Measurements from ENCODE around the gene DMAC2. TPM values are rescaled to one million over a fixed set of nuclear protein-coding genes. Genes with fewer than 3 reads are reported as not detected.
A peak's percentile ranks its signal among the peaks of the same experiment; 100 is the strongest.

The DMAC2 gene
- total and polyA plus RNA-seq, 2 of the 13 experiments (the other 11 are each of a cell fraction or from before 2014, with no cell fraction given) = 39.0 to 66.0 TPM

GRCh38 chr19:41424335-41425173 lies 15.2 kb downstream of the DMAC2 start (continued):
- peak; percentile 72 for TF ChIP-seq PAXIP1 (CRISPR knock-in tag; conservative IDR thresholded peaks at IDR 0.05)
- peak; percentile 42 for TF ChIP-seq FOXP4 (CRISPR knock-in tag; IDR thresholded peaks at IDR 0.05)
- peak; percentile 77; the same call in 1 of the 2 replicates for TF ChIP-seq ETV5 (CRISPR knock-in tag; IDR thresholded peaks at IDR 0.05; ENCODE audit: borderline replicate concordance)
- TF ChIP-seq ZNF687 (CRISPR knock-in tag; IDR thresholded peaks at IDR 0.05) = peak; percentile 49
- TF ChIP-seq ZBTB8A (CRISPR knock-in tag; IDR thresholded peaks at IDR 0.05; ENCODE audit: borderline replicate concordance, low read depth) = no peak
- TF ChIP-seq SOX6 (IDR thresholded peaks at IDR 0.05) = no peak
- peak; percentile 30; the same call in 1 of the 2 replicates for TF ChIP-seq SOX6 (CRISPR knock-in tag; IDR thresholded peaks at IDR 0.05)
- TF ChIP-seq IKZF1 (IDR thresholded peaks at IDR 0.05) = no peak
- TF ChIP-seq ATF7-NPFF (CRISPR knock-in tag; IDR thresholded peaks at IDR 0.05; ENCODE audit: low read depth) = no peak
- peak; percentile 86 for TF ChIP-seq PATZ1 (CRISPR knock-in tag; IDR thresholded peaks at IDR 0.05)
- TF ChIP-seq HNF1B (CRISPR knock-in tag; IDR thresholded peaks at IDR 0.05) = peak; percentile 34; the same call in 1 of the 2 replicates

Measured in HepG2 (cell line).